Heart left ventricle (tissue), 13 donors: Measurements from ENCODE around the gene POLR3B.

Experiments used
- CTCF ChIP-seq, 12 donors: fragments of 200-600 bp; sonication (generic) in 4 of 12; IDR thresholded peaks; one replicate each; pipeline versions ENCODE4 v1.5.0 to v1.8.0; 2018 to 2022; ENCODE audit warnings: antibody characterized with exemption in 12 of 12, mild to moderate bottlenecking in 5 of 12
- POLR2A ChIP-seq, 2 donors: fragments of 450-650 bp; IDR thresholded peaks; one replicate each; pipeline ENCODE4 v1.6.1; 2017; ENCODE audit warnings: antibody characterized with exemption in 2 of 2, mild to moderate bottlenecking in 2 of 2, moderate library complexity in 2 of 2
- donor health status: ischemic (EF 13 %, LVEDD 7.1; RV severe dilation, severe dysfunction).
- donor health status: DM: no; HTN: yes; CAD: no.
- donor health status: DM: no; HTN: no; CAD: no.
- donor health status: ischemic (EF 25% LVEDD 6.9; RV normal size, moderate dysfunction).
- donor health status: ischemic (EF 25% LVEDD 5.7; RV mildly dilated, moderate dysfunction).
- donor health status: ischemic (EF 35%, LVEDD 5.7; RV mildly dilated, moderate dysfunction).
- donor health status: nonischemic (EF 11% LVEDD 7.7; RV severe dilation, severe dysfunction).
- donor health status: DM: yes; HTN: yes; CAD: no.
- donor health status: PGD.
- donor health status: ischemic (EF 29% LVEDD 5.4; RV normal size, mild dysfunction).
- donor health status: nonischemic (EF 23%, LVEDD 6.1; RV moderate dilation, normal function).

GRCh38 chr12:106362971-106363370, 5.4 kb downstream of the POLR3B start:
- TF ChIP-seq CTCF (IDR thresholded peaks at IDR 0.05) = no peak
- TF ChIP-seq POLR2A (IDR thresholded peaks at IDR 0.05) = no peak
